ENCODE data around the gene ZBED6. TPM values are rescaled to one million over a fixed set of nuclear protein-coding genes. Genes with fewer than 3 reads are reported as not detected.

ZBED6 gene
- total RNA-seq, 1 experiment from 2014 or later = 13.1 TPM

DNA sequence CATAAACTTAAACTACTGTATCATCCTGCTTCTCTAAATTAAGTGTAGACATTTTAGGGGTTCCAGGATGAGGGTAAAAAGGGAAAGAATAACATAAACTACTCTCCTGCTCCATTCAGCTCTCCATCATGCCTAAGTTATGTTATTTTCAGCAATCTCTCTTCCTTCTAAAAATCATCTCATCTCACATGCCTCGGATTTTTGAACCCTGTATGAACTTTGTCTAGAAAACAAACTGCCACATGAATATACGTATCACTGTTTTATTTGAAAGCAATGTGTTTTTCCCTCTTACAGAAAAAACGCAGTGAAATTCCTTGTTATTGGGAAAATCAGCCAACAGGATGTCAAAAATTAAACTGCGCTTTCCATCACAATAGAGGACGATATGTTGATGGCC lies 32.6 kb downstream of the ZBED6 start:
- H3K27ac Mint-ChIP-seq = no peak overlapping the region
- no peak overlapping the region for H2AFZ ChIP-seq (ENCODE audit: low read length)
- H4K91ac ChIP-seq (ENCODE audit: insufficient read length, low read depth, low read length) = no peak overlapping the region
- no peak overlapping the region for H4K5ac ChIP-seq (ENCODE audit: insufficient read length, low read depth, low read length)
- peaks cover 36 to 77% (median 71%) of the 10 kb centered on the region in 3 experiments; a peak in 6 of 7 replicates for H3K36me3 Mint-ChIP-seq (ENCODE audit: insufficient read depth in 1 of 3, low read depth in 3 of 3)
- no peak overlapping the region for H2BK20ac ChIP-seq (ENCODE audit: low read depth, low read length, poor library complexity, severe bottlenecking)
- no peaks in the 10 kb centered on the region for H3K79me2 ChIP-seq (ENCODE audit: insufficient read depth, low read length)
- H3K14ac ChIP-seq (ENCODE audit: insufficient read depth, low read length) = no peak overlapping the region
- H2BK120ac ChIP-seq (ENCODE audit: low read depth, low read length, poor library complexity, severe bottlenecking) = no peak overlapping the region
- no peaks in the 10 kb centered on the region for H3K9me3 ChIP-seq (ENCODE audit: control insufficient read depth, low read depth, low read length)
- H4K8ac ChIP-seq (replicated peaks; ENCODE audit: insufficient read length, low read depth, low read length) = no peak overlapping the region
- no peak overlapping the region for H3K27ac ChIP-seq (ENCODE audit: insufficient read length, low read depth, low read length)
- no peak overlapping the region for H2BK12ac ChIP-seq (ENCODE audit: insufficient read length, low read depth, low read length)
- no peak for DNase-seq
- H2BK5ac ChIP-seq (ENCODE audit: insufficient read length, low read length) = no peak overlapping the region
- WGBS (ENCODE audit: extremely low coverage, insufficient read length, low lambda C conversion rate) = no CpG with 5 or more reads among the region's 5 CpGs
- no peak overlapping the region for H3K9ac ChIP-seq (ENCODE audit: extremely low read depth, insufficient read length, low read length)
- TF ChIP-seq, protein P1, sequence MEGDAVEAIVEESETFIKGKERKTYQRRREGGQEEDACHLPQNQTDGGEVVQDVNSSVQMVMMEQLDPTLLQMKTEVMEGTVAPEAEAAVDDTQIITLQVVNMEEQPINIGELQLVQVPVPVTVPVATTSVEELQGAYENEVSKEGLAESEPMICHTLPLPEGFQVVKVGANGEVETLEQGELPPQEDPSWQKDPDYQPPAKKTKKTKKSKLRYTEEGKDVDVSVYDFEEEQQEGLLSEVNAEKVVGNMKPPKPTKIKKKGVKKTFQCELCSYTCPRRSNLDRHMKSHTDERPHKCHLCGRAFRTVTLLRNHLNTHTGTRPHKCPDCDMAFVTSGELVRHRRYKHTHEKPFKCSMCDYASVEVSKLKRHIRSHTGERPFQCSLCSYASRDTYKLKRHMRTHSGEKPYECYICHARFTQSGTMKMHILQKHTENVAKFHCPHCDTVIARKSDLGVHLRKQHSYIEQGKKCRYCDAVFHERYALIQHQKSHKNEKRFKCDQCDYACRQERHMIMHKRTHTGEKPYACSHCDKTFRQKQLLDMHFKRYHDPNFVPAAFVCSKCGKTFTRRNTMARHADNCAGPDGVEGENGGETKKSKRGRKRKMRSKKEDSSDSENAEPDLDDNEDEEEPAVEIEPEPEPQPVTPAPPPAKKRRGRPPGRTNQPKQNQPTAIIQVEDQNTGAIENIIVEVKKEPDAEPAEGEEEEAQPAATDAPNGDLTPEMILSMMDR (conservative IDR thresholded peaks at IDR 0.05) = no peak
- no peaks in the 10 kb centered on the region for H4K20me1 ChIP-seq (ENCODE audit: control insufficient read depth, insufficient read depth, insufficient read length)
- H3K56ac ChIP-seq (ENCODE audit: insufficient read length, low read depth, low read length) = no peak overlapping the region
- H3T11ph ChIP-seq (ENCODE audit: low read length) = no peak overlapping the region
- no peaks in the 10 kb centered on the region for H3K27me3 ChIP-seq (ENCODE audit: insufficient read depth, low read length)
- H3K23ac ChIP-seq (ENCODE audit: insufficient read length, low read depth, low read length) = no peak overlapping the region
- no peaks in the 10 kb centered on the region for H3K4me1 Mint-ChIP-seq
- H3K4me2 ChIP-seq (ENCODE audit: insufficient read depth, insufficient read length, low read length) = no peak overlapping the region
- H3K4me3 Mint-ChIP-seq = no peak overlapping the region
- H2BK15ac ChIP-seq (ENCODE audit: low read depth, low read length) = no peak overlapping the region
- H3K18ac ChIP-seq (ENCODE audit: insufficient read length, low read depth, low read length) = no peak overlapping the region
- H3K79me1 ChIP-seq (ENCODE audit: insufficient read depth, low read depth, low read length, poor library complexity, severe bottlenecking) = no peaks in the 10 kb centered on the region
- no peaks in the 10 kb centered on the region for H3K27me3 Mint-ChIP-seq (ENCODE audit: low read depth)
- no peaks in the 10 kb centered on the region for H3K9me3 Mint-ChIP-seq
- H3K4ac ChIP-seq (ENCODE audit: low read depth, low read length) = no peak overlapping the region
- H3K4me1 ChIP-seq (ENCODE audit: insufficient read depth, low read length) = no peaks in the 10 kb centered on the region
- no peak overlapping the region for H2AK5ac ChIP-seq (ENCODE audit: insufficient read length, low read length)
- no peaks in the 10 kb centered on the region for H3K23me2 ChIP-seq (ENCODE audit: insufficient read length, low read depth, low read length, poor library complexity, severe bottlenecking)

Data from H9 (cell line).